ENCODE measurements around the gene CASZ1. TPM values are rescaled to one million over a fixed set of nuclear protein-coding genes. Genes with fewer than 3 reads are reported as not detected.
A peak's percentile ranks its signal among the peaks of the same experiment; 100 is the strongest.

CASZ1 gene
- total RNA-seq = 100 to 1,000 TPM; 140 to 210 (median 169) TPM

- 1 to 2% methylated on average over 61 to 65 of the region's 88 CpGs for WGBS, 2 donors
Measured at GRCh38 chr1:10796029-10796944, at the start of gene CASZ1. CASZ1 (minus strand) TSS chr1:10796646; CDS start chr1:10693889, 102,757 bp downstream.

GRCh38 chr1:10843697-10844096 is 47.3 kb upstream of the CASZ1 start:
- no peak overlapping the region for H3K4me3 ChIP-seq (ENCODE audit: low read depth, poor library complexity, severe bottlenecking)
- intact Hi-C loops (cut with DNase I; ENCODE audit: low total_unique reads) = no loop called here
- 72 to 79% methylated on average over 2 of the region's 2 CpGs for WGBS, 2 donors
- DNase-seq (ENCODE audit: low spot score in 2 of 2) = no peak
- no peak for TF ChIP-seq POLR2A (IDR thresholded peaks at IDR 0.05)
- no peak for TF ChIP-seq CTCF (IDR thresholded peaks at IDR 0.05)

More at GRCh38 chr1:10796029-10796944, at the start of gene CASZ1:
- peak within 1 kb of the TSS; percentile 55 for H3K4me3 ChIP-seq (ENCODE audit: low read depth, poor library complexity, severe bottlenecking)
- DNase-seq (ENCODE audit: low spot score in 2 of 2) = peak; percentile 68 to 92
- intact Hi-C loops (cut with DNase I; ENCODE audit: low total_unique reads) = no loop called here
- TF ChIP-seq POLR2A (IDR thresholded peaks at IDR 0.05) (no peak), CTCF (IDR thresholded peaks at IDR 0.05) (no peak)

GRCh38 chr1:10841118-10841517 is 44.7 kb upstream of the CASZ1 start:
- no peak for TF ChIP-seq POLR2A (IDR thresholded peaks at IDR 0.05)
- no peak for TF ChIP-seq CTCF (IDR thresholded peaks at IDR 0.05)
- H3K4me3 ChIP-seq (ENCODE audit: low read depth, poor library complexity, severe bottlenecking) = no peak overlapping the region
- DNase-seq (ENCODE audit: low spot score in 2 of 2) = no peak
- intact Hi-C loops (cut with DNase I; ENCODE audit: low total_unique reads) = no loop called here
- WGBS, 2 donors = 77 to 78% methylated on average over 13 of the region's 13 CpGs

- DNase-seq (ENCODE audit: low spot score in 2 of 2) = no peak
- WGBS, 2 donors = 77 to 86% methylated on average over 9 of the region's 9 CpGs
- intact Hi-C loops (cut with DNase I; ENCODE audit: low total_unique reads) = no loop called here
- no peak overlapping the region for H3K4me3 ChIP-seq (ENCODE audit: low read depth, poor library complexity, severe bottlenecking)
- no peak for TF ChIP-seq POLR2A (IDR thresholded peaks at IDR 0.05)
- no peak for TF ChIP-seq CTCF (IDR thresholded peaks at IDR 0.05)
Measured at GRCh38 chr1:10839188-10839770, 42.8 kb upstream of the CASZ1 start.

- H3K4me3 ChIP-seq (ENCODE audit: low read depth, poor library complexity, severe bottlenecking) = no peak overlapping the region
- 76 to 85% methylated on average over 10 to 11 of the region's 11 CpGs for WGBS, 2 donors
- intact Hi-C loops (cut with DNase I; ENCODE audit: low total_unique reads) = no loop called here
- DNase-seq (ENCODE audit: low spot score in 2 of 2) = no peak
- TF ChIP-seq CTCF (IDR thresholded peaks at IDR 0.05) (no peak), POLR2A (IDR thresholded peaks at IDR 0.05) (no peak)
Measured at GRCh38 chr1:10838541-10838940, 42.1 kb upstream of the CASZ1 start.

All from lower leg skin (tissue), 4 donors.